Stimulated activated CD4-positive, alpha-beta T cell treated with anti-CD3 and anti-CD28 coated beads, TNF-alpha, amount 100 ng/mL, for 48 hours (primary cell): Measurements from ENCODE around the gene KYAT1.
"Not testable (repeated sequence)": the region's sequence is repeated elsewhere in the genome, so short reads cannot be mapped to it uniquely, and the experiment has no call there.

Experiments used
- DNase-seq, 3 donors: peaks; one replicate each; pipeline ENCODE4 v3.0.0-alpha.2; 2020; ENCODE audit warnings: low read depth in 3 of 3

The KYAT1 gene

DNA sequence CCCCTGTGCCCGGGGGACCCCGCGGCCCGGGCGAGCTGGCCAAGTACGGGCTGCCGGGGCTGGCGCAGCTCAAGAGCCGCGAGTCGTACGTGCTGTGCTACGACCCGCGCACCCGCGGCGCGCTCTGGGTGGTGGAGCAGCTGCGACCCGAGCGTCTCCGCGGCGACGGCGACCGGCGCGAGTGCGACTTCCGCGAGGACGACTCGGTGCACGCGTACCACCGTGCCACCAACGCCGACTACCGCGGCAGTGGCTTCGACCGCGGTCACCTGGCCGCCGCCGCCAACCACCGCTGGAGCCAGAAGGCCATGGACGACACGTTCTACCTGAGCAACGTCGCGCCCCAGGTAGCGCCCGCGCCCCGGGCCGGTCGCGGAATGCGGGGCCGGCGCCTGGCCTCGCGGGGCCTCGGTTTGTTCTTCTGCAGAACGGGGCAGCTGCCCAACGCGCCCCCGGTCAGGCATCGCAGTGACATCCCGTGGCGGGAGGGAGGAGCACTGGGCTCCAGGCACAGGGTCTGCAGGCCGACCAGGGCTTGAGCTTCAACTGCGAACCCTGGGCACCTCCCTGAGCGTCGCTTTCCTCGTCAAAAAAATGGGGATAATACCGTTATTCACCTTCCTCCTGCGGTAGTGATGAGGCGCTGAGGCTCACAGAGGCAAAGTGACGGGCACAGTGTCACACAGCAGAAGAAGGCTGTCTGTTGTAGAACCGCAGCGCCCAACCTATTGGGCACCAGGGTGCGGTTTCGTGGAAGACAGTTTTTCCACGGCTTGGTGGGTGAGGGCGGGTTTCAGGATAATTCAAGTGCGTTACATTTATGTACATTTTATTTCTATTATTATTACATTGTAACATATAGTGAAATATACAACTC lies 62.7 kb downstream of the KYAT1 start:
- peak in 2 of 3 donors; percentile 20 to 44 for DNase-seq

DNA sequence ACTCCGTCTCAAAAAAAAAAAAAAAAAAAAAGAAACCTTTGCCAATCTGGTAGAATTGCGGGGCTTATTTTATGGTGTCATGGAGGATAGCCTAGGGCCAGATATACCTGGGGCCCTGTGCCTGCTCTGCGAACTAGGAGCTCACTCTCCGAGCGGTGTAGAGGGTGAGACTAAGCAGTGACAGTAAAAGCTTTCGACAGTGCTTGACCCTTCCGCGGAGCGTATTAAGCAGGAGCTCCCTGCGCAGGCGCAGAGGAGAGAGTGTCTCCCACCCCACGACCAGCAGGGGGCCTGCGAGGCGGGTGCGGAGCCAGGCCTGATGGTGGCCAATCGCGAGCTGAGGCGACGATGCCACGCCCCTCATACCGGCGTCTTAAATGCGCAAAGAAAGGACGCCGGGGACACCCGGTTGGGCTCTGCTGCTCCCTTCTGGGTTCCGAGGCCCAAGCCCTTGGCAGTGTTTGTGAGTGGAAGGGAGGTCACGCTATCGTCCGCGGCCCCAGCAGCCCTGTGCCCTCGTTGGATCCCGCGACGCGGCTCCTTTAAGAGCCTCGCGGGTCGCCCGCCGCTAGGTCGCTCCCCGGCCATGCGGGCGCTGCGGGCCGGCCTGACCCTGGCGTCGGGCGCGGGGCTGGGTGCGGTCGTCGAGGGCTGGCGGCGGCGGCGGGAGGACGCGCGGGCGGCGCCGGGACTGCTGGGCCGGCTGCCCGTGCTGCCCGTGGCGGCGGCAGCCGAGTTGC lies 63.5 kb downstream of the KYAT1 start, which contains the start of gene ENDOG:
Gene ENDOG (plus strand): TSS at position 402 of the 740 bp plus-strand sequence. CDS start 185 bp downstream, at position 587.
- DNase-seq, result peak; percentile 95 to 97 (median 95)

DNA sequence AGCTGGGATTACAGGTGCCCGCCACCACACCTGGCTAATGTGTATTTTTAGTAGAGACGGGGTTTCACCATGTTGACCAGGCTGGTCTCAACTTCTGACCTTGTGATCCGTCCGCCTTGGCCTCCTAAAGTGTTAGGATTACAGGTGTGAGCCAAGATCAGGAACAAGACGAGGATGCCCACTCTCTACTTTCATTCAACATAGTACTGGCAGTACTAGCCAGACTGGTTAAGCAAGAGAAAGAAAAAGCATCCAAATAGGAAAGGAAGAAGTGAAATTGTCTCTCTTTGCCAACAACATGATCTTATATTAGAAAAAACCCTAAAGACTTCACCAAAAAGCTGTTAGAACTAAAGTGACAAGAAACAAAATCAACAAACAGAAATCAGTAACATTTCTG lies 70.9 kb downstream of the KYAT1 start:
- no peak for DNase-seq

DNA sequence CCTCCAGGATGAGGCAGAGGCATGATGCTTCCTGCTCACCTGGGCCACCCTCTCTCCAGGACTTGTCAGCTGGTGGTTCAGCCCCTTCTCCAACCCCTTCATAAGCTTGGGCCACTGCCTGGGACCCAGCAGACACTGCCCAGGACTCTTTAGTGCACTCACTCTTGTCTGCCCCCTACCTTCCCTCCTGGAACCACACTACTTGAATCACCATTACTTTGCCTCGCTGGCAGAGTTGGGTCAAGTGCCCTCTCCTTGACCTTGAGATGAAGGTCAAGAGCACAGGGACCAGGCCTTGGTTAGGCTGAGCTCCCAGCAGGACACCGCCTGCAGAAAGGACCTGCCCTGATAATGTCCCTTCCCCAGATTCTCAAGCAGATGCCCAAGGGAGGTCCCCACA lies 71.9 kb downstream of the KYAT1 start:
- DNase-seq, result no peak

DNA sequence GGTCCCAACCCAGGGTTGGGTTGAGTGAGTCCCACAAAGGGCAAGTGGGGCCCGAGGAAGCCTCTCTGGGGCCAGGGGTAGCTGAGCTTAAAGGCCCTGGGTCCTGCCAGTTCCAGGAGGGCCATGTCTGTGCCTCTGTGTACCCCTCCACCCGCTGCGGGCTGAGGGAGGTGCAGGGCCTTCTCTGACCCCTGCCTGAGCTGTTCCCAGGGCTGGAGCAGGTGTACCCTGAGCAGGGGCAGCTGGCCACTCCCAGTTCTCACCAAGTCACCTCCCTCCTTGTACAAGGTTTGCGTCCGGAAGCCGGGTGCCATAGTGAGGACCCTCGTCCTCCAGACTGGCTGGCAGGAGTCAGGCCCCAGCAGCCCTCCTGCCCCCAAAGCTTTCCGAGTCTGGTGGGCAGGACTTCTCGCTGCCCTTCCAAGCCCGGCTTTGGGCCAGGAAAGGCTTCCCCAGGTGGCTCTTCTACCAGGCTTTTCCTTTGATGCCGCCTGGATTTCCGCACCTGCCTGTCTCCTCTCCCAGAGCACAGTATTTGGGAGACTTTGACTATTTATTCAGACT lies 72.6 kb downstream of the KYAT1 start:
- DNase-seq, result no peak

DNA sequence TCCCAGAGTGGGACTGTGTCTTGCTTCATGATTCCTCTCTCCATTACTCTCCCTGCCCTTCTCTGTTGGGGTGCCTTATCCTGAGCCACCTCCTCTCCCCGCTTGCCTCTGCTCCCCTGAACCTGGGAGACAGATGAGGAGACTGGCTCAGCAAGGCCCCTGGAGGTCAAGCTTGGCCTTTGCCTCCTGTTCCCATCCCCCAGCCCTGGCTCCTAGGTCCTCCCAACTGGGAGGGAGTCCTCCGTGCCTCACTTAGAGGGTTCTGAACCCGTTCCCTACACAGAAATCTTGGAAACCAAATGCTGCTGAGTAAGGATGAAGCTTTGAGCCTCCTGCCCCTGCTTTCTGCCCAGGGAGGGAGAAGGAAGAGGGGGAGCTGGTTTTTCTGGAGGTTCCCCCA lies 73.2 kb downstream of the KYAT1 start:
- no peak for DNase-seq

DNA sequence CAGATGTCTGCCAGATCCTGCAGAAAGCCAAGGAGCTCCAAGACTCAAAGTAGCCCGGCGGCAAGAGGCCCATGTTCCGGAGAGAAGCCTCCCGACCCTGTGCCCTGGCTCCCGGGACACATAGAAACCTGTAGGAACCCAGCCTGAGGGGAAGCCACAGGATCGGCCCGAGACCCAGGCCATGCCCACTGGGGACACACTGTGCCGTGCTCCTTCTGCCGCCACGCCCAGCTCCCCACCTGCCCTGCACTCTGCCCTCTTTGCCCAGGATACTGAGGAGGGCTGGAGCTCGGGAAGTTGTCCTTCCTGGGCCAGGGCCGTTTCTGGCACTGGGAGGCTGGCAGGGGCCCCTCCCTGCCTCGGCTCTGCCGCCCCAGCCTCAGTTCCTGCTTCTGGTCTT lies 73.9 kb downstream of the KYAT1 start:
- DNase-seq, result no peak

DNA sequence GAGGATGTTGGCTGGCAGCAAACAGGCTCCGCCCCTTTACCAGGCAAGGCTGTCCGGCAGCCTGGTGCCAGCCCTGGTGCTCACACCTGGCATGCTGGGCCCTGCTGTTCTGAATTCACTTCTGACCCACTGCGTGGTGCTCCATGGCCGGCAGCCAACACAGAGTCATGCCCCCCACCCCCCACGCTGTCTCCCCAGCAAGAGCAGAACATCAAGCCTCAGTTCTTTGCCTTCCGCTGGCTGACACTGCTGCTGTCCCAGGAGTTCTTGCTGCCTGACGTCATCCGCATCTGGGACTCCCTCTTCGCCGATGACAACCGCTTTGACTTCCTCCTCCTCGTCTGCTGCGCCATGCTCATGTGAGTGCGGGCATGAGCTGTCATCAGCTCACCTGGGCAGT lies 76.1 kb downstream of the KYAT1 start:
- DNase-seq, result no peak

DNA sequence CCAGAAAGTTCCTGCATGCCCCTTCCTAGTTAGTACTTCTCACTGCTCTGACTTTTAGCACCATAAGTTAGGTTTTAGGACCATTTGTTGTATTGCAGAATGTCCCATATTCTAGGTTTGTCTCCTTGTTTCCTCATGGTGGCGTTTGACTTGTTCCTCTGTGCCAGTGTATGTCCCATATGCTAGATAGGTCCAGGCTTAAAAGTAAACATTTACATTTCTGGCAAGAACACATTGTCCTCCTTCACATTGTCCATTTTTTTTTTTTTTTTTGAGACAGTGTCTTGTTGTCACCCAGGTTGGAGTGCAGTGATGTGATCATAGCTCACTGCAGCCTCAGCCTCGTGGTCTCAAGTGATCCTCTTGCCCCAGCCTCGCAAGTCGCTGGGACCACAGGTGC lies 79.3 kb downstream of the KYAT1 start:
- no peak for DNase-seq

DNA sequence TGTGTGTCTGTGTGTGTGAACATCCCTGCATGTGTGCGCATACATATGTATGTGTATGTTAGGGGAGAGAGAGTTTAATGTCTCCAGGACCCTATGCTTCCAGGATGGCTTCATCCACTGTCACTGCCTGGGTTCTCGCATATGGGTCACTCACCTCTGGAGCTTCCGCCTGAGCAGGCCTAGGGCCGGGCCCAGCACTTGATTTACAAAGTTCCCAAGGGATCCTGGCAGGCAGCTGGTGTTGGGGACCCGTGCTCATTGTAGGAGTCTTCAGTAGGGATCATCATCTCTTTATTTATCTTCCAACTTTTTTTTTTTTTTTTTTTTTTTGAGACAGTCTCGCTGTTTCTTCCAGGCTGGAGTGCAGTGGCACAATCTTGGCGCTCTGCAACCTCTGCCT lies 81.7 kb downstream of the KYAT1 start:
- DNase-seq, result no peak

DNA sequence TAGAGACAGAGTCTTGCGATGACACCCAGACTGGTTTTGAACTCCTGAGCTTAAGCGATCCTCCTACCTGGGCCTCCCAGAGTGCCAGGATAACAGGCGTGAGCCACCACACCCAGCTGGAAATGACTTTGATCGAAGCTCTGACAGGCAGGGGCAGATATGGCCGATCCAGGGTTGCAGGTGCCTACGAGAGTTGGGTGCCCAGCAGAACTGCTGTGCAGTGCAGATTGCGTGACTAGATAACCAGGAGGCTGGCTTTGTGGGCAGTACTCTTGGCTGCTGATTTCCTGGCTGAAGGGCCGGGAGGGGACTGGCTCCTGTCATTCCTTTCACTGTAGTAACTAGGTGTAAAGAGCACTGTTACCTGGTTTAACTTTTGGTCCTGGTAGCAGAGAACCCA lies 82.9 kb downstream of the KYAT1 start:
- no peak for DNase-seq

DNA sequence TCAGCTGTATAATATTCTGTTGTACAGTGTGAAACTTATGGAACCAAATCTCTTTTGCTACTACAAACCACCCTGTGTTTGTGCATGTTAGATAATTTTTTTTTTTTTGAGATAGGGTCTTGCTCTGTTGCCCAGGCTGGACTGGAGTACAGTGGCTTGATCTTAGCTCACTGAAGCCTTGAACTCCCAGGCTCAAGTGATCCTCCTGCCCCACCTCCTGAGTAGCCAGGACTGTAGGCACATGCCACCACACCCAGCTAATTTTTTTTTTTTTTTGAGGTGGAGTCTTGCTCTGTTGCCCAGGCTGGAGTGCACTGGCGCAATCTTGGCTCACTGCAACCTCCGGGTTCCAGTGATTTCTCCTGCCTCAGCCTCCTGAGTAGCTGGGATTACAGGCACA lies 86.8 kb downstream of the KYAT1 start:
- not testable (repeated sequence) for DNase-seq

DNA sequence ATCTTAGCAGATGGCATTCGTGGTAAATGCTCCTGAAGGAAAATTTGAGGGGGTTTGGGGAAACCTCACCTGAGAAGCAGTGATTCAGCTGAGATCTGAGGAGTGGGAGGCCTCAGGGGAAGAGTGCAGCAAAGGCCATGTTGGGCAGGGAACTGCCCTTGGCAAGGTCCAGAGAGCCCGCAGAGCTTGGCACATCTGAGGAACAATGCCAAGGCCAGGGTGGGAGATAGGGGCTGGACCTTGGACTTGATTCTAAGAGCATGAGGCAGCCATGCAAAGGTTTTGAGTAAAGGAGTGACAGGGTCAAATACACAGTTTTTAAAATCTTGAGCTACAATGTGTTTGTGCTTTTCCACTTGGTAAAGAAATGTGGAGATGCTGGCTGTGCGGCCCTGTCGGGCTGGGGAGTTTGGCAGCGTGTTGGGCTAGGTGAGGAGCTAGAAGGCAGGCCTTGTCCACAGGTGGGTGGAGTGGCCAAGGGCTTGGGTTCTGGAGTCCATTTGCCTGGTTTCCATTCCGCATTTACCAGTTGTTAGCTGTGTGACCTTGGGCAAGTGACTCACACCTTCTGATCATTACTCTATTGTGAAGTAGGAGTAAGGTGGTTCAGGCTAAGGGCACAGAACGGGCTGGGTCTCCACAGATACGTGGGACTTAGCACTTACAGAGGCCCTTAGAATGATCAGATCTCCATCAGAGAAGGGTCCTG lies 88.6 kb downstream of the KYAT1 start:
- DNase-seq, result no peak

DNA sequence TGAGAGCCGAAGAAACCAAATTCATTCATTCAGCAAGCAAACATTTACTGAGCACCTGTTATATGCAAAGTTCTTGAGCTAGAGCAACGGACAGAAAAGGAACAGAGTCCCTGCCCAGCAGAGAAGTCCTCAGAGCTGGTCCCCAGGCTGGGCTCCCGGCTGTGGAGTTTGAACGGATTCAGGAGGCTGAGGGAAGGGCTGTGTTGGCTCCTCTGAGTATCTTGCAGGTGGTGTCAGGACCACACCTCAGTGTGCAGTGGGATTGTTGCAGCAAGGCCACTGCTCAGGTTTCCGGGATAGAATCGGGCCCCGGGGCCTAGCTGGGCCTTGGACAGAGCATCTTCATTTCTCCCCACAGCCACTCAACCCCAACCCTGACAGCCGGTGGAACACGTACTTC lies 89.6 kb downstream of the KYAT1 start:
- DNase-seq, result no peak

DNA sequence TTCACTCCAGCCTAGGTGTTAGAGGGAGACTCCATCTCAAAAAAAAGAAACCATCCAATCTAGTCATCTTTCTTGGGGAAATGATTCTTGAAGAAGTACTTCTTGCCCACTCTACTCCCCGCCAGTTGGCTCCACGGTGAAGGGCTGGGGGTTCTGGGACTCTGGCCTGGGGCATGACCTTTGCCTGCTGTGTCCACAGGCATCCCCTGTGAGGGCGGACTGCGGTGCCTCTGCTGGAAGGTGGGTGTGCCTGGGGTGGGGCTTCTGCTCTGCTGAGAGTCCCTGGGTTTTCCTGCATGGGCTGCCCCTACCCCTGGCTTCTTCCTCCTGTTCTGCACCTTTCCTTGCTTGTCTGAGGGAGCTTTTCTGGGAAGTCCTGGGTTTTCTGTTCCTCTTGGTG lies 91.2 kb downstream of the KYAT1 start:
- DNase-seq, result no peak

DNA sequence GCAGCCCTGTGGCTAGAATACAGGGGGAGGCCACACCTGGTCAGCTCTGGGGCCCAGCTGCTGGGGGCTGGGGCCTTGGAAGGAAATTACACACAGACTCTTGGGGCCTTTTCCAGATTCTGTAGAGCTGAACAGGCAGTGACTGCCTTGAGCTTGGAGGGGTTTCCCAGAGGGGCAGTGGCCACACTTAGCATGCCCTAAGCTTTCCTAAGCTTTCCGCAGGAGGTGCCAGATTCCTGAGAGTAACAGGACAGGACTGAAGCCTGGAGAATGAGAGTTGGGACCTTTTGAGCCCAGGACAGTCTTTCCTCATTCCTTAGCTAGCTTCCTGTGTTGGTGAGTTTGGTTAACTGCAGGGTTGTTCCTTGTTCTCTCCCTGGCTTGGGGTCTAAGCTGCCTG lies 93.3 kb downstream of the KYAT1 start:
- DNase-seq, result no peak

DNA sequence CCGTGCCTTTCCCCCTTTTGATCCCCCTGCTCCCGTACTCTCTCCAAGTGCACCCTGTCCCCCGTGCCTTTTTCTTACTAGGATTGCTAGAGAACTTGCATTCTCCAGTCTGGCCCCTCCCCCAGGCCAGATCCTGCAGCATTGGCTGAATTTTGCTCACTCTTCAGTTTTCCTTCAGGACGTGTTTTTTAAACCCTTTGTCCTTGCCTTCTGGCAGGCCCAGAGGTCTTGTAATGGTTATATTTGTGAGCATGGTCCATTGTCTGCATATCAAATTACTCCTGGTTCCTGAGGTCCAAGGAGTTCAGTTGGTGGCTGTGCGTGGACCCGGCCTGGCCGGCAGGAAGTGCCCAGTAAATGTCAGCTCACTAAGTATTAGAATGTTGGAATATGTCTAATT lies 94.1 kb downstream of the KYAT1 start:
- no peak for DNase-seq

DNA sequence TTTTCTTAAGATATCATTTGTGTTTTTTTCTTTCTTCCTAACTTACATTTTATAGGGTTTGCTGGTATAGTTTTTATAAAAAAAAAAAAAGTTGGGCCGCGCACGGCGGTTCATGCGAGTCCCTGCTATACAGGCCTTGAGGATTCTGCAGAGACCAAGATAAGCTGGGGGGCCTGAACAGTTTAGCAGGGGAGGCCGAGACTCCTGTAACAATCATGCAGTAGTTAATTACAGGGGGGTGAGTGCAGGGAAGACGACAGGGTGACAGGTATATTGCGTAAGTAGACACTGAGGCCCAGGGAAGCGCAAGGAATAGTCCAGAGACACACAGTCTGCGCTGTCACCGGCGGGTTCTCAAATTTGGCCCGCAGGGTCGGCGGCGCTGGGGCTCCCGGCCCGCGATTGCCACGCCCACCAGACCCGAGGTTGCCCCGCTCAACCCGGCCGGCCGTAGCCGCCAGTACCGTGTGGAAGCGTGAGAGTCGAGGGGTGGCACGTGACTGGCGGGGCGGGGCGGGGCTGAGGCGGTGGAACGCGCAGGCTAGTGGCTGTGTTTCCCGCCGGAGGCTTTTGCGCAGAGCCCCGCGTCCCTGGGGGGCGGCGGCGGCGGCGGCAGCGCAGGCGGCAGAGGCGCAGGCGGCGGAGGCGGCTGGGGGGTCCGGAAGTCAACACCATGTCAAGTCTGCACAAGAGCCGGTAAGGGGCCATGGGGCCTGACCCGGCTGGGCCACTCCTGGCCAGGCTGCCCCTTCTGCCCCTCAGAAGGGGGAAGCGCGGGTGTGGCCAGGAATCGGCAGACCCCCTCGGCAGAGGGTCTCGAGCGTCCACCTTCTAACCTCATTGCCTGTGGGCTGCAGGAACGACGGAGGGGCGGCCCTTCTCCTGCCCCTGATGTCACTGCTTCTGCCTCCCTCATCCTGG lies 94.8 kb downstream of the KYAT1 start, which contains the start of gene TBC1D13:
Gene TBC1D13 (plus strand): TSS at position 573 of the 921 bp plus-strand sequence. CDS start 101 bp downstream, at position 674.
- peak; percentile 79 to 91 (median 82) for DNase-seq

DNA sequence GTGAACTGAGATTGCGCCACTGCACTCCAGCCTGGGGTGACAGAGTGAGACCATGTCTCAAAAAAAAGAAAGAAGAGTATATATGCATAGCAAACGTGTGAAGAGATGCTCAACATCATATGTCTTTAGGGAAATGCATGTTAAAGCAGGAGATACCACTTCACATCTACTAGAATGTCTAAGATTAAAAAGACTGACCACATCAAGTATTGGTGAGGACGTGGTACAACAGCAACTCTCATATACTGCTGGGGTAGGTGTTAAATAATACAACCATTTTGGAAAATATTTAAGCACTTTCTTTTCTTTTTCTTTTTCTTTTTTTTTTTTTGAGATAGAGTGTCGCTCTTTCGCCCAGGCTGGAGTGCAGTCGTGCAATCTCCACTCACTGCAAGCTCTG lies 96.3 kb downstream of the KYAT1 start:
- DNase-seq, result no peak
